Activated CD8-positive, alpha-beta memory T cell treated with anti-CD3 and anti-CD28 coated beads for 36 hours (primary cell): ENCODE measurements around the gene DBH. TPM values are rescaled to one million over a fixed set of nuclear protein-coding genes. Genes with fewer than 3 reads are reported as not detected.
"Not testable (repeated sequence)": the region's sequence is repeated elsewhere in the genome, so short reads cannot be mapped to it uniquely, and the experiment has no call there.

Experiments
- CTCF ChIA-PET: fragments of 350-600 bp; sonication (Branson Sonifier 250); formaldehyde crosslinking; loops from one replicate; lab custom pipeline; 2021; ENCODE audit warnings: antibody characterized with exemption; lab: Charles Lee
- POLR2A ChIA-PET: fragments of 350-600 bp; sonication (Branson Sonifier 250); formaldehyde crosslinking; loops from one replicate; lab custom pipeline; 2021; ENCODE audit warnings: antibody characterized with exemption; lab: Charles Lee
- total RNA-seq, 2 experiments: library from RNA; stranded (reverse); gene quantifications; one replicate each; pipeline ENCODE4 v1.2.3, GENCODE V29; 2021

The DBH gene
- total RNA-seq, 2 experiments from 2014 or later: not detected

DNA sequence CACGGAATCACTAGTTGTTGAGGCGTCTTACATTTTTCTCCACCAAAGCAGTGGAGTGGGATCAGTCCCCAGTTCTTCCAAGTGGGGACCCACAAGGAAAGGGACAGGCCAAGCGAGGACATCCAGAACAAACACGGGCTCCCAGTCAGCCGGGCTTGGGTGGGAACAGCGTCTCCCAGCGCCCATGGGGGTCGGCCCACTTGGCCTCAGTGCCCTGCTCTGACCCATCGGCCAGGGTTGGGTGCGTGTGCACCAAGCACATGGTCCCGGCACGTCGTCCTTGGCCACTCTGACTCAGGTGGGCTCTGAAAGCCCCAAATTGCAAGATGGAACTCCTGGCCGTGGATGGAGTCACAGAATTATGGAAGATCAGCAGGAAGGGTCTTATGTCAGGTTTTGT lies 37.9 kb downstream of the DBH start:
- CTCF ChIA-PET: no interaction called here
- POLR2A ChIA-PET: no interaction called here

DNA sequence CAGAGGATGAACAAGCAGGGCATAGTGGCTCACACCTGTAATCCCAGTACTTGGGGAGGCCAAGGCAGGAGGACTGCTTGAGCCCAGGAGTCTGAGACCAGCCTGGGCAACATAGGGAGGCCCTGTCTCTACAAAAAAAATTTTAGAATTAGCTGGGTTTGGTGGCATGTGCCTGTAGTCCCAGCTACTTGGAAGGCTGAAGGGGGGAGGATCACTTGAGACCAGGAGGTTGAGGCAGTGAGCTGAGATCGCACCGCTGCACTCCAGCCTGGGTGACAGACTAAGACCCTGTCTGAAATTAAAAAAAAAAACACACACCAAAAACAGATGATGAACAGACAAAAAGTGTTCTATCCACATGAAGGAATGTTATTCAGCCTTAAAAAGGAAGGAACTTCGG lies 39.6 kb downstream of the DBH start:
- POLR2A ChIA-PET: not testable (repeated sequence)
- CTCF ChIA-PET: interaction anchor here (1.4 kb wide), 1 partner anchor 67 kb away, joined by 3 read pairs; no protein-coding TSS in a partner anchor

GRCh38 chr9:133676450-133676849 lies 40.3 kb downstream of the DBH start:
- ChIA-PET POLR2A (interaction anchor here (1.2 kb wide), 1 partner anchor 26 kb away, joined by 4 read pairs; no protein-coding TSS in a partner anchor), CTCF (interaction anchor here (1.4 kb wide), 1 partner anchor 67 kb away, joined by 3 read pairs; no protein-coding TSS in a partner anchor)

- CTCF ChIA-PET: interaction anchor here (1.0 to 1.4 kb wide), 2 partner anchors 24 to 66 kb away, joined by 3 read pairs; no protein-coding TSS in a partner anchor
- POLR2A ChIA-PET: interaction anchor here (0.5 to 1.2 kb wide), 2 partner anchors 25 to 487 kb away, joined by 3 to 4 read pairs; partner anchors contain the start of gene RNU6ATAC
These were observed 41.2 kb downstream of the DBH start for GRCh38 chr9:133677126-133678010.

- CTCF ChIA-PET: interaction anchor here (0.8 kb wide), 1 partner anchor 28 kb away, joined by 4 read pairs; no protein-coding TSS in a partner anchor
- POLR2A ChIA-PET: interaction anchor here (1.0 kb wide), 1 partner anchor 22 kb away, joined by 4 read pairs; no protein-coding TSS in a partner anchor
These were observed 42.9 kb downstream of the DBH start for GRCh38 chr9:133679056-133679455.

- ChIA-PET CTCF (no interaction called here), POLR2A (interaction anchor here (1.0 kb wide), 1 partner anchor 22 kb away, joined by 4 read pairs; no protein-coding TSS in a partner anchor)
These were observed 43.4 kb downstream of the DBH start for GRCh38 chr9:133679466-133680061.

- POLR2A ChIA-PET: no interaction called here
These were observed 44.2 kb downstream of the DBH start for GRCh38 chr9:133680250-133680975.

DNA sequence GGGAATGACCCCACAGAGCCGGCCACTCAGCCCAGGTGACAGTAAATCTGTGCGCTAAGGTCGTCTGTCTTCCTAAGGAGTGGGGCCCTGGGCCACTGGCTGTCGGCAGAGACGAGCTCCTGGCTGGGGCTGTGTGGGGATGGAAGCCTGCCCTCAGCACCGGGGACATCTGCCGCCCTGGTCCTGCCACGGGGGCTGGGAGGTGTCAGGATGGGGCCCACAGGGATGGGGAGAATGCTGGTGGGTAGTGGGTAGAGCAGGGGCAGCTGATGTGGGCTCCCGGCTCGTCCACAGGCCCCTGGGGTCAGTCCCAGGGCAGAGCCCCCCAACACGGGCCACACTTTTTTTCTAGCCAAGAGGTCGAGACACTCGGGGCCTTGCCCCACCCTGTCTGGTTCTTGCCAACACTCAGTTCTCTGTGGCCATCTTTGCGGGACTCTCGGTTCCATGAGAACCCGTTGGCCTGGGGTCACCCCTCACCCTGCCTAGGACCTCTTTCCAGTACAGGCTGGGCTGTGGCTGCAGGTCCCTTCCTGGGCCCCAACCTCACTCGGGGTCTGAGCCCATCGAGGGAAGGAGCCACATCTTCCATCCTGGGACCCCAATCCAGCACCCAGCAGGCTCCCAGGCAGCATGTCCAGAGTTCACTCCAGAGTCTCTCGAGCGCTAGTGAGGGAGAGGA lies 45.0 kb downstream of the DBH start:
- ChIA-PET CTCF (interaction anchor here (1.1 kb wide), 1 partner anchor 62 kb away, joined by 4 read pairs; no protein-coding TSS in a partner anchor), POLR2A (no interaction called here)

More at GRCh38 chr9:133680250-133680975, 44.2 kb downstream of the DBH start:
- CTCF ChIA-PET: interaction anchor here (1.1 kb wide), 1 partner anchor 63 kb away, joined by 4 read pairs; no protein-coding TSS in a partner anchor

GRCh38 chr9:133681658-133682306 lies 45.6 kb downstream of the DBH start:
- POLR2A ChIA-PET: no interaction called here
- CTCF ChIA-PET: interaction anchor here (1.1 kb wide), 1 partner anchor 61 kb away, joined by 4 read pairs; no protein-coding TSS in a partner anchor

DNA sequence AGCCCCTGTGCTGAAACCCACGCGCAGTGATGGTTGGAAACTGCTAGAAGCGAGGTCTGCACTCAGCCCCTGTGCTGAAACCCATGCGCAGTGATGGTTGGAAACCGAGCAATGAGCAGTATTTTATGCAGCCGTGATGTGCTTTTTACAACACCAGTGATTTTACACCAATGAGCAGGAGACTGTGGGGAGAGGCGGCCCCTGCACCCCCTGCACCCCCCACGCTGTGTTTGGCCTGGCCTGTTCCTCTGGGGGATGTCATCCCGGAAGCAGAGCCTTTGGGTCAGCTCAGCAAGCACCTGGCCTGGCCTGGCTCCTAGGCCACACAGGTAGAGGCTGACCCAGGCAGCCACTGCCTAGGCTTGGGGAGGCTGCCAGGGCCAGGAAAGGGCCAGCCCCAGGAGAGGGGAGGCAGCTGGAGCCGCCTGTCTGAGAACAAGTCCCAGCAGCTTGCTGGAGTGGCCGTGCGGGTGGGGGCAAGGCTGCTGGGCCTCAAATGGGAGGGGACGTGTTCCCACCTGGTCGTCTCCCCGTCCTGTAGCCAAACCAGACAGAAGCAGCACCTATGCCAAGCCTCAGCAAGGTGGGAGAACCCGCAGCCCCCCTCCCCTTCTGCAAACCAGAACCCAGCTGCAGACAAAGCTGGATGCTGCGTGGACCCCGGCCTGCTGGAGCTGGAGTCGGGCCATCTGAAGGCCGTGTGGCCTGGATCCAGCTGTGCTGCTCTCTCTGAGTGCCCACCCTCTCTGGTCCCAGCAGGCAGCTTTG lies 46.8 kb downstream of the DBH start:
- ChIA-PET CTCF (interaction anchor here (1.4 to 1.7 kb wide), 3 partner anchors 18 to 55 kb away, joined by 4 to 7 read pairs (median 6); partner anchors contain the start of gene SARDH), POLR2A (interaction anchor here (0.5 to 1.9 kb wide), 2 partner anchors 19 to 36 kb away, joined by 3 to 13 read pairs; no protein-coding TSS in a partner anchor)

DNA sequence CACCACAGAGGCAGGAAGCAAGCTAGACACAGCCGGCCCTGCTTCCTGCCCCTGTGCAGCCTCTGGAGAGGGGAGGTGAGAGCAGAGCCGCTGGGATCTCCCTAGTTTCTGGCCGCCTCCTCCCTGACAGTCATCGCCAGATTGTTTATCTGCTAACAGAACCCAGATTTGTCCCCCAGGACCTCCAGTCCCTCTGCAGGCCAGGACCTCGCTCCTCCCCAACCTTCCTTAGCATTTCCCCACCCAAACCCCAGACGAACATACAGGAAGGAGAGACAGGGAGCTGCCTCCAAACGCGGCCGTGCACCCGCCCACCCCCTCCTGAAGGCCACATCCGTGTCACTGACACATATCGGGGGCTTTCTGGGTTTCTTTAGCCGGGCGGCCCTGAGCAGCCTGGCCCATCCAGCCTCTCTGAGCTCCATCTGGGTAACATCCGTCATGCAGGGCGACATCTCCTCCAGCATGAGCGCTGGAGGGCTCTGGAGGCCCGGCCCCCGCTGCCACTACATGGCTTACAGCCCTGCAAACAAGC lies 47.5 kb downstream of the DBH start:
- ChIA-PET CTCF (interaction anchor here (1.4 to 1.7 kb wide), 3 partner anchors 17 to 54 kb away, joined by 4 to 7 read pairs (median 6); partner anchors contain the start of gene SARDH), POLR2A (interaction anchor here (0.5 to 1.9 kb wide), 2 partner anchors 18 to 37 kb away, joined by 3 to 13 read pairs; no protein-coding TSS in a partner anchor)

DNA sequence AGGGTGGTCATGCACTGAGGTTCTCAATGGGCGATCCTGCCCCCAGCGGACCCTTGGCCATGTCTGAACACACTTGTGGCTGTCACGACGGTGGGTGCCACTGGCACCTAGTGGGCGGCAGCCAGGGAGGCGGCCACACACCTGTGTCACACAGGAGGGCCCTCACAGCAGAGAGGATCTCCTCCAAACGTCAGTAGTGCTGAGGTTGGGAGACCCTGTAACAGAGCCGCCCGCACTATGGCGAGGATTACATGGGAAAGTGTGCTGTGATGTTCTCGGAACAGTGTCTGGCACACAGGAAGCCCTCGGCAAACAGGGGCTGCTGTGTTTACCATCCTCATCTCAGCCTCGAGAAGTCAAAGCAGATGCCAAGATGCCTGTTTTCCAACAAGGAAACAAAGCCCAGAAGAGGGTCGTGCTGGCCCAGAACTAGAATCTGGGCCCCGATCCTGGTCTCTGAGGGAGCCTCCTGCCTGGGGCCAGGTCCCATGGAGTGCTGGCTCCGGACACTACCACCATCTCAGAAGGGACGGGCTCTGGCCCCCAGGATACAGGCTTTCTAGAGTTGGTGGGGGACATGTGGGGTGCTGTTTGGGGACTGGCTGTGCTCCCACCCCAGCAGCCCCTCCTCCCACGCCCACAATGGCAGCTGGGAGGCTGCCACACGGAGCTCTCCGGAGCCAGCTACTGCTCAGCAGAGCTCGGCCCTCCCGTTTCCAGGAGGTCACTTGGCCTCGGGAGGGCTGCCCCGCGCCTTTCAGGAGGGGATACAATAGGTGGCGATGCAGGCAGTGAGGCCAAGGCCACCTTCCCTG lies 48.2 kb downstream of the DBH start:
- CTCF ChIA-PET: interaction anchor here (1.1 to 1.7 kb wide), 4 partner anchors 11 to 54 kb away, joined by 3 to 7 read pairs (median 5); partner anchors contain the start of gene SARDH
- POLR2A ChIA-PET: interaction anchor here (1.9 kb wide), 1 partner anchor 17 kb away, joined by 13 read pairs; no protein-coding TSS in a partner anchor

- ChIA-PET CTCF (interaction anchor here (1.1 kb wide), 1 partner anchor 11 kb away, joined by 3 read pairs; no protein-coding TSS in a partner anchor), POLR2A (interaction anchor here (1.9 kb wide), 1 partner anchor 17 kb away, joined by 13 read pairs; no protein-coding TSS in a partner anchor)
These were observed 48.8 kb downstream of the DBH start for GRCh38 chr9:133684936-133685361.

GRCh38 chr9:133685653-133686609 lies 49.8 kb downstream of the DBH start:
- POLR2A ChIA-PET: no interaction called here
- CTCF ChIA-PET: no interaction called here
